ENCODE data around the gene KMT2E. TPM values are rescaled to one million over a fixed set of nuclear protein-coding genes. Genes with fewer than 3 reads are reported as not detected.
"Not testable (repeated sequence)": the region's sequence is repeated elsewhere in the genome, so short reads cannot be mapped to it uniquely, and the experiment has no call there.

The KMT2E gene
- total and polyA plus RNA-seq, 2 experiments from 2014 or later, result 30.7 to 63.5 TPM

GRCh38 chr7:105028004-105028403, 14.0 kb downstream of the KMT2E start:
- Histone ChIP-seq H3K4me3 (no peak overlapping the region), H3K9ac (no peak overlapping the region), H4K20me1 (ENCODE audit: insufficient read depth) (peaks cover 75% of the 10 kb centered on the region), H3K9me3 (ENCODE audit: low read depth) (no peaks in the 10 kb centered on the region), H3K27ac (no peak overlapping the region), H2AFZ (no peak overlapping the region), H3K36me3 (ENCODE audit: low read depth) (no peaks in the 10 kb centered on the region), H3K4me2 (ENCODE audit: unreplicated experiment) (no peak overlapping the region), H3F3A (ENCODE audit: insufficient read depth) (0 out of 2 replicates have a peak, but pooled peaks cover 3% of the 10 kb centered on the region), H3K27me3 (replicated peaks; ENCODE audit: insufficient read depth) (no peaks in the 10 kb centered on the region), H3K79me2 (ENCODE audit: insufficient read depth) (peaks cover 100% of the 10 kb centered on the region), H3K4me1 (ENCODE audit: insufficient read depth) (peaks cover 23% of the 10 kb centered on the region), H3K9me2 (ENCODE audit: insufficient read depth) (no peaks in the 10 kb centered on the region)
- WGBS, 2 experiments (ENCODE audit: low coverage in 1 of 2, low lambda C conversion rate in 2 of 2, missing lambda C conversion rate in 2 of 2), result 86 to 89% methylated on average over 5 of the region's 5 CpGs
- no peak for TF ChIP-seq EZH2 (IDR thresholded peaks at IDR 0.05; ENCODE audit: insufficient read depth, poor library complexity, severe bottlenecking)
- TF ChIP-seq EZH2phosphoT487 (IDR thresholded peaks at IDR 0.05; ENCODE audit: insufficient read depth, low read depth), result no peak
- DNase-seq, result no peak
- in situ Hi-C loops (cut with MboI), result no loop called here

DNA sequence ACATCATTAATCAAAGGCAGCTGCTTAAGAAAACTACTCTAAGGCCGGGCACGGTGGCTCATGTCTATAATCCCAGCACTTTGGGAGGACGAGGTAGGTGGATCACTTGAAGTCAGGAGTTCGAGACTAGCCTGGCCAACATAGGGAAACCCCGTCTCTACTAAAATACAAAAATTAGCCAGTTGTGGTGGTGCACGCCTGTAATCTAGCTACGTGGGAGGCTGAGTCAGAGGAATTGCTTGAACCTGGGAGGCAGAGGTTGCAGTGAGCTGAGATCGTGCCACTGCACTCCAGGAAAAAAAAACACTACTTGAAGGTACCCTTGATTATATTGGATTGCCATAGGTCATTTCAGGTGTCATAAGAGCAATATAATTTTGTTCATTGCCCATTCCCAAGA, 14.9 kb downstream of the KMT2E start:
- H3K27ac ChIP-seq; in situ Hi-C loops (cut with MboI); H3K9ac ChIP-seq; H3K4me3 ChIP-seq; DNase-seq; H3K36me3 ChIP-seq (ENCODE audit: low read depth); H3K9me3 ChIP-seq (ENCODE audit: low read depth); H3K4me2 ChIP-seq (ENCODE audit: unreplicated experiment); H3K9me2 ChIP-seq (ENCODE audit: insufficient read depth); H3K27me3 ChIP-seq (replicated peaks; ENCODE audit: insufficient read depth); H2AFZ ChIP-seq: not testable (repeated sequence)
- peaks cover 13% of the 10 kb centered on the region; the same call in 1 of the 2 replicates for H3F3A ChIP-seq (ENCODE audit: insufficient read depth)
- peaks cover 100% of the 10 kb centered on the region for H3K79me2 ChIP-seq (ENCODE audit: insufficient read depth)
- peaks cover 22% of the 10 kb centered on the region for H3K4me1 ChIP-seq (ENCODE audit: insufficient read depth)
- 91 to 94% methylated on average over 8 of the region's 8 CpGs for WGBS, 2 experiments (ENCODE audit: low coverage in 1 of 2, low lambda C conversion rate in 2 of 2, missing lambda C conversion rate in 2 of 2)
- H4K20me1 ChIP-seq (ENCODE audit: insufficient read depth), result peaks cover 68% of the 10 kb centered on the region

DNA sequence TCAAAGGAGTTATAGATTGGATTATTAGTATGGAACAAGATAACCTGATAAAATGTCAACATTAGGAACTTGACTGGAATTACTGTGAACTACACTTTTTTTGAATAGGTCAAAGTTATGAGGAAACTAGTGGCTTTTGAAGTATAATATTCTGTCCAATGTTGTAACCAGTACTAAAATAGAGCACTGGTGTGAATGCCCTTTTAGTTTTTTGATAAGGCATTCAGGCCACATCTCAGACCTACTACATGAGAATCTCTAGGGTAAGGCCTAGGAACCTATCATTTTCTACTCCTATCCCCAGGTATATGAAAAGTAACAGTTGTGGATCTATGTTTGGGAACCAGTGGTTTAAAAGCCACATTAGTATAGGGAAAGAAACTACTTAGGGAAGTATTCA, 16.4 kb downstream of the KMT2E start:
- Histone ChIP-seq H3K4me1 (ENCODE audit: insufficient read depth) (peaks cover 10% of the 10 kb centered on the region), H3K27me3 (replicated peaks; ENCODE audit: insufficient read depth) (no peaks in the 10 kb centered on the region), H3K4me3 (no peak overlapping the region), H4K20me1 (ENCODE audit: insufficient read depth) (peaks cover 54% of the 10 kb centered on the region), H3K4me2 (ENCODE audit: unreplicated experiment) (no peak overlapping the region), H3K79me2 (ENCODE audit: insufficient read depth) (peaks cover 100% of the 10 kb centered on the region), H2AFZ (no peak overlapping the region), H3F3A (ENCODE audit: insufficient read depth) (peaks cover 14% of the 10 kb centered on the region; the same call in 1 of the 2 replicates), H3K36me3 (ENCODE audit: low read depth) (no peaks in the 10 kb centered on the region), H3K27ac (no peak overlapping the region), H3K9me3 (ENCODE audit: low read depth) (no peaks in the 10 kb centered on the region), H3K9ac (no peak overlapping the region), H3K9me2 (ENCODE audit: insufficient read depth) (no peaks in the 10 kb centered on the region)
- TF ChIP-seq EZH2phosphoT487 (IDR thresholded peaks at IDR 0.05; ENCODE audit: insufficient read depth, low read depth) (no peak), EZH2 (IDR thresholded peaks at IDR 0.05; ENCODE audit: insufficient read depth, poor library complexity, severe bottlenecking) (no peak)
- in situ Hi-C loops (cut with MboI), result no loop called here
- no peak for DNase-seq

DNA sequence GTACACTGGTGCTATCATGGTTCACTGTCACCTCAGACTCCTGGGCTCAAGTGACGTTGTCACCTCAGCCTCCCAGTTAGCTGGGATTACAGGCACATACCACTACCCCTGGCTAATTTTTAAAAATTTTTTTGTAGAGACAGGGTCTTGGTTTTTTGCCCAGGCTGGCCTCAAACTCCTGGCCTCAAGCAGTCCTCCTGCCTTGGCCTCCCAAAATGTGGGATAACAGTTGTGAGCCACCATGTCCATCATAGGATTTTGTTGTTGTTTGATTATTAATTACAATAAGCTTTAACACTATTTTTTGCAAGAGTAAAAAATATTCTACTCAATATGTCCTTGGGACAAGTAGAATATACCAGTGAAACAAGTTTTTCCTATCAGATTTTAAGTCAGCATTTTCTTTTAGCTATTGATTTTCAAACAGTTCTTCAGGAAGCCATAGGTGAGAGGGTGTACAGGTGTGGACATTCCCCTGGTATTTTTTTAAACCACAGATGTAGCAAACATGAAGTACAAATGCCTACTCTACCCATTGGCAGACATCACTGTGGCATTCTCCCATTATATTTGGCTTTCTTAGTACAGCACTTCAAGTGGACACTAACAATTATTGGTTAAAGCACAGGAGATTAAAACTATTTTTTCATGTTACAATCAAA, 18.7 kb downstream of the KMT2E start:
- Histone ChIP-seq H3K4me3 (no peak overlapping the region), H3K9me3 (ENCODE audit: low read depth) (no peaks in the 10 kb centered on the region), H3F3A (ENCODE audit: insufficient read depth) (peaks cover 14% of the 10 kb centered on the region; the same call in 1 of the 2 replicates), H3K79me2 (ENCODE audit: insufficient read depth) (peaks cover 100% of the 10 kb centered on the region), H3K36me3 (ENCODE audit: low read depth) (no peaks in the 10 kb centered on the region), H3K4me2 (ENCODE audit: unreplicated experiment) (no peak overlapping the region), H4K20me1 (ENCODE audit: insufficient read depth) (peaks cover 42% of the 10 kb centered on the region), H3K9me2 (ENCODE audit: insufficient read depth) (no peaks in the 10 kb centered on the region), H3K9ac (no peak overlapping the region), H3K27ac (no peak overlapping the region), H3K27me3 (replicated peaks; ENCODE audit: insufficient read depth) (no peaks in the 10 kb centered on the region), H3K4me1 (ENCODE audit: insufficient read depth) (peaks cover 7% of the 10 kb centered on the region; the same call in 1 of the 2 replicates), H2AFZ (no peak overlapping the region)
- WGBS, 2 experiments (ENCODE audit: low coverage in 1 of 2, low lambda C conversion rate in 2 of 2, missing lambda C conversion rate in 2 of 2), result 100% methylated on average over 1 of the region's 1 CpG
- no peak for DNase-seq
- no peak for TF ChIP-seq EZH2phosphoT487 (IDR thresholded peaks at IDR 0.05; ENCODE audit: insufficient read depth, low read depth)
- TF ChIP-seq EZH2 (IDR thresholded peaks at IDR 0.05; ENCODE audit: insufficient read depth, poor library complexity, severe bottlenecking), result no peak
- in situ Hi-C loops (cut with MboI), result no loop called here

- WGBS, 2 experiments (ENCODE audit: low coverage in 1 of 2, low lambda C conversion rate in 2 of 2, missing lambda C conversion rate in 2 of 2), result 93 to 97% methylated on average over 5 of the region's 5 CpGs
- in situ Hi-C loops (cut with MboI), result no loop called here
- Histone ChIP-seq H2AFZ (no peak overlapping the region), H3K4me1 (ENCODE audit: insufficient read depth) (peaks cover 20% of the 10 kb centered on the region), H3F3A (ENCODE audit: insufficient read depth) (peaks cover 14% of the 10 kb centered on the region; the same call in 1 of the 2 replicates), H3K27me3 (replicated peaks; ENCODE audit: insufficient read depth) (no peaks in the 10 kb centered on the region), H3K9me3 (ENCODE audit: low read depth) (no peaks in the 10 kb centered on the region), H3K9ac (no peak overlapping the region), H3K79me2 (ENCODE audit: insufficient read depth) (peaks cover 100% of the 10 kb centered on the region), H3K9me2 (ENCODE audit: insufficient read depth) (no peaks in the 10 kb centered on the region), H3K4me2 (ENCODE audit: unreplicated experiment) (no peak overlapping the region), H3K27ac (no peak overlapping the region), H3K36me3 (ENCODE audit: low read depth) (no peaks in the 10 kb centered on the region), H3K4me3 (no peak overlapping the region), H4K20me1 (ENCODE audit: insufficient read depth) (peaks cover 23% of the 10 kb centered on the region)
- TF ChIP-seq EZH2 (IDR thresholded peaks at IDR 0.05; ENCODE audit: insufficient read depth, poor library complexity, severe bottlenecking), result no peak
- TF ChIP-seq EZH2phosphoT487 (IDR thresholded peaks at IDR 0.05; ENCODE audit: insufficient read depth, low read depth), result no peak
- no peak for DNase-seq
Measured at GRCh38 chr7:105035349-105035748, 21.3 kb downstream of the KMT2E start.

Data from GM23248 (cell line).